Ovary (tissue), 9 donors: Measurements from ENCODE around the gene PTPRS. TPM values are rescaled to one million over a fixed set of nuclear protein-coding genes. Genes with fewer than 3 reads are reported as not detected.
"Not testable (repeated sequence)": the region's sequence is repeated elsewhere in the genome, so short reads cannot be mapped to it uniquely, and the experiment has no call there.

ENCODE experiments used
- DNase-seq, 5 donors: peaks; one replicate each; pipeline ENCODE4 v3.0.0-alpha.2; 2019 to 2020
- H3K27ac ChIP-seq, 2 donors: fragments of 200-600 bp; one replicate each; pipeline versions ENCODE4 v1.5.1 to v1.8.0; 2019 to 2022
- H3K27me3 ChIP-seq: fragments of 200-600 bp; one replicate; pipeline ENCODE4 v1.8.0; 2022
- H3K36me3 ChIP-seq: fragments of 200-600 bp; sonication (generic); one replicate; pipeline ENCODE4 v1.5.1; 2019
- H3K4me1 ChIP-seq: one replicate; pipeline ENCODE4 v1.8.1; 2013; ENCODE audit warnings: mild to moderate bottlenecking, moderate library complexity; ENCODE audit not compliant: insufficient read depth
- H3K4me3 ChIP-seq: fragments of 200-600 bp; sonication (generic); one replicate; pipeline ENCODE4 v1.5.1; 2017
- H3K9me3 ChIP-seq, 2 donors: fragments of 200-600 bp in 1 of 2; sonication (generic) in 1 of 2; one replicate each; pipeline versions ENCODE4 v1.5.1 to v1.8.1; 2013 to 2019; ENCODE audit warnings: mild to moderate bottlenecking in 1 of 2, moderate library complexity in 1 of 2
- EP300 ChIP-seq: sonication (generic); formaldehyde crosslinking; IDR thresholded peaks from one replicate; pipeline ENCODE4 v1.6.1; 2017; ENCODE audit warnings: antibody characterized with exemption
- POLR2A ChIP-seq: fragments of 450-650 bp; IDR thresholded peaks from one replicate; pipeline ENCODE4 v1.6.1; 2017; ENCODE audit warnings: antibody characterized with exemption, mild to moderate bottlenecking, moderate library complexity
- WGBS, 3 donors: extraction: QIAGEN DNeasy Blood & Tissue Kit in 1 of 3; methylation state at CpG; one replicate each; pipeline versions ENCODE4 v1.1.5 to v1.1.7; 2013 to 2017; 5-methylcytosine and 5-hydroxymethylcytosine counted together
- intact Hi-C, 4 donors: fragments of 100-400 bp; cut with DNase I; formaldehyde crosslinking; loops; one replicate each; pipeline versions ENCODE4 v1.11.0 to v1.15.1; 2022 to 2023
- polyA plus RNA-seq, 2 donors: library from polyadenylated mRNA; stranded (reverse); fragments of 200-250 nt in 1 of 2; fragments of 350-450 nt in 1 of 2; fragmentation: Illumina TruSeq in 1 of 2; extraction: RNeasy Lipid Tissue Mini Kit (QIAGEN cat#74804) in 1 of 2; gene quantifications; one replicate each; pipeline ENCODE4 v1.2.3, GENCODE V29; 2013 to 2014
- total RNA-seq, 7 donors: library from RNA; depleted of rRNA in 2 of 7; stranded (reverse); fragments of >200 nt in 2 of 7; fragmentation: NEBNext Ultra II Directional in 3 of 7; extraction: Animal tissue kit (Norgen Biotek cat#: 25700) in 3 of 7; gene quantifications; one replicate each; pipeline versions ENCODE4 v1.1.0 to v1.2.4, GENCODE V29; 2016 to 2023
- TF ChIP-seq, protein P1 (sequence below), 3 donors: fragments of 450-650 bp in 2 of 3; fragments of 200-600 bp in 1 of 3; IDR thresholded peaks; one replicate each; pipeline versions ENCODE4 v1.5.1 to v1.8.0; 2016 to 2022; ENCODE audit warnings: antibody characterized with exemption in 3 of 3, mild to moderate bottlenecking in 1 of 3
- donor health status: DM: no; HTN: no; CAD: no; lungs with moderate emphysema.
- donor health status: DM: no; HTN: no; CAD: no.
- donor health status: Bipolar disorder and iron deficiency.
- donor health status: DM: yes; HTN: yes; CAD: no.
- donor health status: DM: no; HTN: no; CAD: no.
- donor health status: DM: yes; HTN: yes; CAD: no.

PTPRS gene
- total and polyA plus RNA-seq, 9 donors = 12.3 to 196 (median 168) TPM

- DNase-seq = no peak
- H3K27me3 ChIP-seq = no peaks in the 10 kb centered on the region
- no peaks in the 10 kb centered on the region for H3K4me1 ChIP-seq
- TF ChIP-seq, protein P1, sequence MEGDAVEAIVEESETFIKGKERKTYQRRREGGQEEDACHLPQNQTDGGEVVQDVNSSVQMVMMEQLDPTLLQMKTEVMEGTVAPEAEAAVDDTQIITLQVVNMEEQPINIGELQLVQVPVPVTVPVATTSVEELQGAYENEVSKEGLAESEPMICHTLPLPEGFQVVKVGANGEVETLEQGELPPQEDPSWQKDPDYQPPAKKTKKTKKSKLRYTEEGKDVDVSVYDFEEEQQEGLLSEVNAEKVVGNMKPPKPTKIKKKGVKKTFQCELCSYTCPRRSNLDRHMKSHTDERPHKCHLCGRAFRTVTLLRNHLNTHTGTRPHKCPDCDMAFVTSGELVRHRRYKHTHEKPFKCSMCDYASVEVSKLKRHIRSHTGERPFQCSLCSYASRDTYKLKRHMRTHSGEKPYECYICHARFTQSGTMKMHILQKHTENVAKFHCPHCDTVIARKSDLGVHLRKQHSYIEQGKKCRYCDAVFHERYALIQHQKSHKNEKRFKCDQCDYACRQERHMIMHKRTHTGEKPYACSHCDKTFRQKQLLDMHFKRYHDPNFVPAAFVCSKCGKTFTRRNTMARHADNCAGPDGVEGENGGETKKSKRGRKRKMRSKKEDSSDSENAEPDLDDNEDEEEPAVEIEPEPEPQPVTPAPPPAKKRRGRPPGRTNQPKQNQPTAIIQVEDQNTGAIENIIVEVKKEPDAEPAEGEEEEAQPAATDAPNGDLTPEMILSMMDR (IDR thresholded peaks at IDR 0.05) = no peak
- TF ChIP-seq POLR2A (no peak), EP300 (no peak)
- H3K9me3 ChIP-seq = no peaks in the 10 kb centered on the region
- no peak overlapping the region for H3K27ac ChIP-seq
- intact Hi-C loops = no loop called here
- no peaks in the 10 kb centered on the region for H3K36me3 ChIP-seq
- H3K4me3 ChIP-seq = no peak overlapping the region
- WGBS, 3 donors = 80 to 88% (median 87%) methylated on average over 5 of the region's 5 CpGs
These were observed 27.0 kb upstream of the PTPRS start for GRCh38 chr19:5367530-5368133.

DNA sequence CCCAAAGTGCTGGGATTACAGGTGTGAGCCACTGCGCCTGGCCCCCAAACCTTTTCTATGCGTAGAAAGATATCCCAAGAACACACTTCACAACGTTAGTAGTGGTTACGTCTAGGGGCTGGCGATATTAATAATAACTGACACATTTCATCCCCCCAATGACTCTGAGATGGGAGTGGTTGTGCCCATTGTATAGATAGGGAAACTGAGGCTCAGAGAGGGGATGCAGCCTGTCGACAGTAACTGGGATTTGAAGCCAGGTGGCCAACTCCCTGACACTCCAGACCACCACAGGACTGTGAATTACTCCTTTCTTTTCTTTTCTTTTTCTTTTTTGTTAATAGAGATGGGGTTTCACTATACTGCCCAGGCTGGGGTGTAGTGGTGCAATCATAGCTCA is 25.3 kb upstream of the PTPRS start:
- WGBS, 3 donors = 82 to 83% (median 82%) methylated on average over 6 of the region's 6 CpGs
- Histone ChIP-seq H3K36me3 (no peaks in the 10 kb centered on the region), H3K27me3 (no peaks in the 10 kb centered on the region), H3K9me3 (no peaks in the 10 kb centered on the region), H3K4me1 (no peaks in the 10 kb centered on the region), H3K27ac (no peak overlapping the region), H3K4me3 (no peak overlapping the region)
- no peak for TF ChIP-seq POLR2A
- TF ChIP-seq, protein P1 (IDR thresholded peaks at IDR 0.05) = no peak
- TF ChIP-seq EP300 = no peak
- intact Hi-C loops = no loop called here
- DNase-seq = no peak

- intact Hi-C loops = no loop called here
- Histone ChIP-seq H3K9me3 (no peaks in the 10 kb centered on the region), H3K36me3 (no peaks in the 10 kb centered on the region), H3K4me1 (no peaks in the 10 kb centered on the region), H3K4me3 (no peak overlapping the region), H3K27ac (no peak overlapping the region), H3K27me3 (no peaks in the 10 kb centered on the region)
- TF ChIP-seq POLR2A = no peak
- WGBS, 3 donors = 26 to 28% (median 26%) methylated on average over 7 of the region's 7 CpGs
- no peak for DNase-seq
These were observed 24.1 kb upstream of the PTPRS start for GRCh38 chr19:5364674-5365073.

DNA sequence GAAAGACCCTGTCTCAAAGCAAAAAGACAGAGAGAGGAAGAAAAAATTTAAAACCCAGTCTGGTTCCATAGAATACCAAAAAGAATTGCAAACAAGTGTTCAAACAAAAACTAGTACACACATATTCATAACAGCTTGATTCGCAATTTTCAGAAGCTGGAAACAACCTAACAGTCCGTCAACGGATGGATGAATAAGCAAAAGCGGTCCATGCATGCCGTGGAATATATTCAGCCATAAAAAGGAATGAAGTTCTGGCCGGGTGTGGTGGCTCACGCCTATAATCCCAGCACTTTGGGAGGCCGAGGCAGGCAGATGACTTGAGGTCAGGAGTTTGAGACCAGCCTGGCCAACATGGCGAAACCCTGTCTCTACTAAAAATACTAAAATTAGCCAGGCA is 21.2 kb upstream of the PTPRS start:
- H3K4me1 ChIP-seq, DNase-seq, intact Hi-C loops, H3K27ac ChIP-seq, H3K27me3 ChIP-seq, H3K36me3 ChIP-seq, H3K9me3 ChIP-seq, H3K4me3 ChIP-seq: not testable (repeated sequence)
- WGBS, 3 donors = 79 to 85% (median 81%) methylated on average over 9 of the region's 9 CpGs

DNA sequence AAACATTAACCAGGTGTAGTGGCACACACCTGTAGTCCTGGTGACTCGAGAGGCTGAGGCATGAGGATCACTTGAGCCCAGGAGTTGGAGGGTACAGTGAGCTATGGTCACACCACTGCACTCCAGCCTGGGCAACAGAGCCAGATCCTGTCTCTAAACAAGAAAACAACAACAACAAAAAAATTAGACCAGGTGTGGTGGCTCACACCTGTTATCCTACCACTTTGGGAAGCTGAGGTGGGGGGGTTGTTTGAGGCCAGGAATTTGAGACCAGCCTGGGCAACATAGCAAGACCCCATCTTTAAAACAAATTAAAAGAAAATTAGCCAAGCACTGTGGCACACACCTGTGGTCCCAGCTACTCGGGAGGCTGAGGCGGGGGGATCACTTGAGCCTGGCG is 20.8 kb upstream of the PTPRS start:
- TF ChIP-seq POLR2A (no peak), EP300 (no peak)
- TF ChIP-seq, protein P1 (IDR thresholded peaks at IDR 0.05) = no peak
- Histone ChIP-seq H3K4me3 (no peak overlapping the region), H3K36me3 (no peaks in the 10 kb centered on the region), H3K9me3 (no peaks in the 10 kb centered on the region), H3K4me1 (peaks cover 4% of the 10 kb centered on the region), H3K27ac (no peak overlapping the region), H3K27me3 (no peaks in the 10 kb centered on the region)
- DNase-seq = no peak
- intact Hi-C loops = no loop called here
- WGBS, 3 donors = 84 to 92% (median 88%) methylated on average over 4 of the region's 4 CpGs
